NCI-H2171 (cell line): ENCODE data around the gene CD80.
"Not testable (repeated sequence)": the region's sequence is repeated elsewhere in the genome, so short reads cannot be mapped to it uniquely, and the experiment has no call there.

Source experiments
- DNase-seq: peaks from one replicate; lab custom pipeline; 2025; lab: John Stamatoyannopoulos, UW

CD80 gene

GRCh38 chr3:119559441-119559963, at the start of gene CD80:
TSS of gene CD80 (minus strand) at chr3:119559614. CDS start at chr3:119557728, 1,886 bp downstream.
- DNase-seq = no peak

GRCh38 chr3:119608405-119609000, 49.1 kb upstream of the CD80 start:
- DNase-seq = no peak

DNA sequence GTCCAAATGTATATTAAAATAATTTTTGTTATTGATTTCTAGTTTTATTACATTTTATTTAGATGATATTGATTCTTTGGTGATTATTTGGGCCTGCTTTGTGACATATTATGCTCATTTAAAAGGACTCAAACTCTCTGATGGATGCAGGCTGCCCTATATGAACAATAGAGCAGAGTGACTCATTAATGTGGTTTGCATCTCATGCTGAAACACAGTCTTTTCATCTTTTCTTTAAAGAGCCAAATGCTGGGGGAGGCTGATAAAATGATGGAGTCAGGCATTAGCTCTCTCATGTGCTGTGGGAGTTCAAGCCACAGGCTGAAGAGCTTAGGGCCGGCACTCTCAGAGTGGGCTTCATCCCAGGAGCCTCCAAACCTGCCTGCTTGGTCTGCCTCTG, 45.5 kb upstream of the CD80 start:
- no peak for DNase-seq

- no peak for DNase-seq
These were observed 43.3 kb upstream of the CD80 start for GRCh38 chr3:119602676-119603075.

DNA sequence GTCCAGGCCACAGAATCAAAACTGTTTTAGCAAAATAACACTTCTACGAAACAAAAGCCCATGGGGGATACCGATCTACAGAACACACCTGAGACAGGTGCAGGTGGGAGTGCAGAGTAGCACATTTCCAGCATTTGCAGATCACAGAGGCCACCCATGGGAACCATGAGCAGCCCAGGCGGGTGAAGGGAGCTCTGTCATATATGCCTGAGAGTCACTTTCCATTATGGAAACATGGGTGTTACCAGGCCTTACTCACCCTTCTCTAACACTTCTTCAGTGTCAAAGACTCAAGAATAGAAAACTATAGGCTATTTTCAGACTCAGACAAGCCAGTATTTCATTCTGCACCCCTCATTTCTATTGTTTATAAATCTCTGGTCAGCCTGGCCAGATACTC, 41.7 kb upstream of the CD80 start:
- DNase-seq = no peak

DNA sequence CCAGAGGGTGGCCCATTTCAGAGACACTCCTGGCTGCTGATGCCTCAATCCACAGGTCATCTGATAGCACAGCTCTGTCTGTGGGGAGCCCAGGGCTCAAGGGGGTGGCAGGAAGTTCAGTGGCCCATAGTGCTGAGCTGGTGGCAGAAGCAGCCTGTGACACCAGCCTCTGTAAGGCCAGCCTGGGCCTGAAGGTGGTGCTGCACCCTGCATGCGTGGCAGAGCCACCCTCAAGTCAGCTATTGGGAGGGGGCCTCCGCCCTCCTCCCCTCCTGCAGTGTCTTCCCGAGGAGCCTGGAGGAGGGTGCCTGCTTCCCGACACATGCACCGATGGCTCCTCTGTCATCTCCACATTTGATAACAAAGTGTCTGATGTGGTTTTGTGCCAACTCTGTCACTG, 41.3 kb upstream of the CD80 start:
- no peak for DNase-seq

GRCh38 chr3:119599558-119600174, 40.3 kb upstream of the CD80 start:
- DNase-seq = no peak

GRCh38 chr3:119598410-119599098, 39.1 kb upstream of the CD80 start:
- DNase-seq = no peak

DNA sequence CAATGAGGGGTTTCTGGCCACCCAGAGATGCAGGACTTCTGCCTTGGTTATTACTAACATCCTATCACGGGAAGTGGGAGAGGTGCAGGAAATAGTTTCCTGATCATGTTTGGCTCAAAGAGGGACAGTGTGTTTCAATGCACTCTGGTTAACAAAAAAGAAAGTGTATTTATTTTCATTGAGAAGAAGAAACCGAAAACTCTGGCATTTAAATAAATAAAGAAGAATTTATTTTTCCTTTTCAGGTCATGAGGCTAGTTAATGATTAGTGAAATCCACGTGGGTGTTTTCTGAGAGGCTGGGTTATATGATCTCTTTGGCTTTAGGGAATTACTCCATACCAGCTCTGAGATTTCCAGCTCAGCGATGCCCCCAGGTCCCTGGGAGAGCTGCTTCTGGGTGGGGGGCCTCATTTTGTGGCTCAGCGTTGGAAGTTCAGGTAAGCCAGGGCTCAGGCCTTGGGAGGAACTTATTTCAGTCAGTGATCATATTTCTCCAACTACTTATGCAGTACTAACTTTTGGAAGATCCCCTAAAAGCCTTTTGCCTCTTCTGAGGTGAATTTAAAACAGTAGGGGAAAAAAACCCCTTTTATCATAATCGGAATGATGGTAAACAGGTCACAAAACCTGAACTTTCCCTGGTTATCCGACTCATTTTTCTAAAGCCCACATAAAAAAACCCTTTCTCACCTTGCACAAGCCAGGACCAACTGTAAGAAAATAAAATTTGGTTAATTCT, 38.3 kb upstream of the CD80 start, which contains the start of gene PLA1A:
Gene PLA1A (plus strand): TSS at position 338 of the 741 bp plus-strand sequence. CDS start 29 bp downstream, at position 367.
- DNase-seq = no peak

DNA sequence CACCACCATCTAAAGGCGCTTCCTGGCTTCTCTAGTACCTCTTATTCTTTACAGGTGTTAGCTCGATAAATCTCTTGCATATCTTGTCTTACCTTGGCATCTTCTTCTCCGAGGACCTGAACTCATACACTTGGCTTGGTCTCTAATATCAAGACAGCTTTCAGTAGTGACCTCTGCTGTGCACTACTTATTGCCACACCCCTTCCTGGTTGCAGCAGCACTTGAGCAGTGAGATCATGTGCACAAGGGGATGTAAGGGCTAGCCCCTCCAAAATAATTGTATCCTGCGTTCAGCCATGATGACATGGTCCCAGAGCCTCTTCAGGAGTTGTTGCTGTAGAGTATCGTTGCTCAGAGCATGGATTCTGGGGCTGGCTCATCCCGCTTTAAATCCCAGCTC, 37.0 kb upstream of the CD80 start:
- DNase-seq = no peak

DNA sequence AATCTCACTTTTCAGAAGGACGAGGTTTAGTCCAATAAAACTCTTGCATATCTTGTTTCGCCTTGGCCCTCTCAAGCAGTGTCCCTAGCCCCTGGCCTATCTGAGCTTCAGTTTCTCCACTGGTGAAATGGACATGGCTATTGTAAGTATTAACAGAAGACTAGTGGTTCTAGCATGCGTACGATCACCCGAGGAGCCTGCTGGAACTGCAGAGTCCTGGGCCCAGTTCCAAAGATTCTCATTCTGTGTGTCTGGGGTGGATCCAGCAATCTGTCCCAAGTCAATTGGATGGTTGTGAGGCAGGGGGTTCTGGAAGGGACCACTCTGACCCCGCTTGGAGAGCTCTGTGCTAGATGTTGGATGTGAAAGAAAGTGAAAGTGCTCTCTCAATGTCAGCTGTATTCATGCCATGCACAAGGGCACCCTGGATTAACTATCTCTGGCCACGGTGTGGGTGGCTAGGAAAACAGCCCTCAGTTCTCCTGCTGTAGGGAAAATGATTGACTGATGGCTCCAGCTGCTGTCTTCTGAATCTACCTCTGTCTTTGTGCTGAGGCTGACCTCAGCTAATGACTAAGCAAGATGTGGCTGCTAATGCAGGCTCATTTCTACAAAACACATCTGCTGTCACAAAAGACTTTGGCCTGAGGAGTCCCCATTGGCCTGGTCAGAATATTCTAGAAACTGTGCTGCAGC, 36.4 kb upstream of the CD80 start:
- DNase-seq = no peak

DNA sequence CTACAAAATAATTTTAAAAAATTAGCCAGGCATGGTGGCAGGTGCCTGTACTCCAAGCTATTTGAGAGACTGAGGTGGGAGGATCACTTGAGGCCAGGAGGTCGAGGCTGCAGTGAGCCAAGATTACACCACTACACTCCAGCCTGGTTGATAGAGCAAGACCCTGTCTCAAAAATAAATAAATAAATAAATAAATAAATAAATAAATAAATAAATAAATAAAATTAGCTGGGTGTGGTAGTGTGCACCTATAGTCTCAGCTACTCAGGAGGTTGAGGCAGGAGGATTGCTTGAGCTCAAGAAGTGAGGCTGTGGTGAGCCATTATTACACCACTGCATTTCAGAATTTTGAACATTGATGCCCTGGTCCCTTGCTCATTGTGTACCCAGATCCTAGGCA, 35.5 kb upstream of the CD80 start:
- not testable (repeated sequence) for DNase-seq

GRCh38 chr3:119594066-119594465, 34.7 kb upstream of the CD80 start:
- DNase-seq = no peak

DNA sequence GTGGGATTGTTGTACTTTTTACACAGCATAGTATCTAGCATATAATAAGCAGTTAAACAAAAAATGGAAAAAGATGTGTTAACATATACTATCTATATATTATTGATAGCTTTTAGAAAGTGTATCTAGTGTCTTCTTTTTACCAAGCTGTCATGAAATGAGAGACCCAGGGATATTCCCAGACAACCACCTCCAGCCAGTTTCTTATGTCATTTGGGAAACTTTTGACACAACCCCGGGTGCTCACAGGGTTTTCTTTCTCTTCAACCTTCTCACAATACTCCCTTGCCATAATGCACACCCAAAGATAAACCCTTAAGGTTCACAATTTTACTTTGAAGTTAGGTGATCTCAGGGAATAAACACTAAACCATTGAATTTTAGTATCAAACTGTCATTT, 33.4 kb upstream of the CD80 start:
- DNase-seq = no peak

GRCh38 chr3:119590706-119591105, 31.3 kb upstream of the CD80 start:
- no peak for DNase-seq

DNA sequence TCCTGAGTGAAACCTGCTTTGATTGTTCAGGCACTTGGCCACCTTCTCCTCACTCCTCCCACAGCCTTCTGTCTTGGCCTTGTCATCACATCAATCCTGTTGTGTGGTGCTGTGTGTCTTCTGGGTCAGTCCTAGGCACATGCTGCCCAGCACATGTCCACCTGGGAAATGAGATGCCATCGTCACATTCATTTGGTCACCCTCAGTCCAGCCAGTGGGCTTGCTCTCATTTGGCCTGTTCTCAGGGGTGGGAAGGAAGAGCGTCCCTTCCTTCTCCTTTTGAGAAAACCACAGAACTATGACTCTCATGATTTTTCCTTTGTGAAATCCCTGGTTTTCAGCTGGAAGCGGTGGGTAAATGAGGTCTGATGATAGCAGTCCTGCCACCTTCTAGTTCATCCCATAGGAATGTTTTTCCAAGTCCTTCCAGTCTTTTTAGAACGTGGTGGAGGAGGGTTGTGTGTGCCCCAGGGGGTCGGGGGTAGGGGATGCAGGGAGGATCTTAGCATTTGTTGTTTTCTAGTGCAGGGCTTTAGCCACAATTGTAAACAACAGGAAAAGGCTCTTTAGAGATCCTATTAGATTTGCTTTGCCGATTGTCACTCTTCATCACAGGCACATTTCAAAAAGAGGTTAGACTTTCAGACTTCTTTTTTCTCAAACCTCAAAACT, 29.8 kb upstream of the CD80 start:
- no peak for DNase-seq

- DNase-seq = no peak
These were observed 28.7 kb upstream of the CD80 start for GRCh38 chr3:119588112-119588511.

DNA sequence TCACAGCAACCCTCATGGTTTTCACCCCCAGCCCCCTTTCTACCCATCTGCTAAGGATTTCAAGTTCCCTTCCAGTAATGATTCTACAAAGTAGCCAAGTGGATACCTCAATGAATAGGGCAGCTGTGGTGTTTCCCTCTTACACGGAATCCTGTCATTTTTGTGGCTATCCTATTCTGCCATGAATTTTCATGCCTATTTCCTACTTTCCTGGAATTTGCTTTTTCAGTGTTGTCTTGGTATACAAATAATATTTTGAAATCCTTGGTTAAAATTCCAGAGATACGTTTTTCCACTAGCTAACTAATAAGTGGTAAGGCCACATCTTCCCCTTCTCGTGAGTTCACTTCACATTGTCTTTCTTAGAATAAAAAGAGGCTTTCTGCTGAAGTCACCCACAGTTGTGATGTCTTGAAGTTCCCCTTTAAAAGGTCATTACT, 27.3 kb upstream of the CD80 start:
- no peak for DNase-seq

- DNase-seq = no peak
These were observed 26.6 kb upstream of the CD80 start for GRCh38 chr3:119585856-119586570.

- no peak for DNase-seq
These were observed 25.8 kb upstream of the CD80 start for GRCh38 chr3:119585208-119585607.

DNA sequence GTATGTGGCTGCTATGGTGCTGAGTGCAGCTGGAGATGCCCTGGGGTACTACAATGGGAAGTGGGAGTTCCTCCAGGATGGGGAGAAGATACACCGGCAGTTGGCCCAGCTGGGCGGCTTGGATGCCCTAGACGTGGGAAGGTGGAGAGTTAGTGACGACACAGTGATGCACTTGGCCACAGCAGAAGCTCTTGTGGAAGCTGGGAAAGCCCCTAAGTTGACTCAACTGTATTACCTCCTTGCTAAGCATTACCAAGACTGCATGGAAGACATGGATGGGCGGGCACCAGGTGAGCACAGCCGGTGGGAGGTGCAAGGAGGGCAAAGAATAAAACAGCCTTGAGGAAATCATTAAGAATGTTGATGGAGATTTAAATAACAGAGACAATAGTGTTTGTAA, 22.8 kb upstream of the CD80 start:
- no peak for DNase-seq
